HG02943 (cell line): ENCODE data around the gene RAP1GAP.

Experiments used
- ATAC-seq: cut with Tn5 transposase; IDR thresholded peaks from one replicate; pipeline ENCODE4 v1.9.1; 2021; ENCODE audit warnings: mild to moderate bottlenecking, low read depth, moderate library complexity; ENCODE audit not compliant: unreplicated experiment

Gene RAP1GAP

GRCh38 chr1:21596628-21597027 is 72.5 kb downstream of the RAP1GAP start:
- no peak for ATAC-seq

GRCh38 chr1:21596174-21596573 is 73.0 kb downstream of the RAP1GAP start:
- no peak for ATAC-seq

GRCh38 chr1:21594935-21595897 is 73.9 kb downstream of the RAP1GAP start:
- ATAC-seq, result no peak

GRCh38 chr1:21594501-21594900 is 74.7 kb downstream of the RAP1GAP start:
- ATAC-seq, result no peak

- no peak for ATAC-seq
Measured at GRCh38 chr1:21593231-21593630, 75.9 kb downstream of the RAP1GAP start.

GRCh38 chr1:21592086-21592865 is 76.9 kb downstream of the RAP1GAP start:
- no peak for ATAC-seq

- ATAC-seq, result no peak
Measured at GRCh38 chr1:21590934-21591333, 78.2 kb downstream of the RAP1GAP start.

- ATAC-seq, result no peak
Measured at GRCh38 chr1:21590126-21590880, 78.9 kb downstream of the RAP1GAP start.

GRCh38 chr1:21589618-21590017 is 79.5 kb downstream of the RAP1GAP start:
- ATAC-seq, result no peak

- no peak for ATAC-seq
Measured at GRCh38 chr1:21587602-21587953, 81.6 kb downstream of the RAP1GAP start.

- no peak for ATAC-seq
Measured at GRCh38 chr1:21586846-21587601, 82.1 kb downstream of the RAP1GAP start.

GRCh38 chr1:21586222-21586621 is 82.9 kb downstream of the RAP1GAP start:
- ATAC-seq, result no peak

GRCh38 chr1:21585037-21585436 is 84.1 kb downstream of the RAP1GAP start:
- ATAC-seq, result no peak

- no peak for ATAC-seq
Measured at GRCh38 chr1:21584096-21584495, 85.1 kb downstream of the RAP1GAP start.

- ATAC-seq, result no peak
Measured at GRCh38 chr1:21579791-21580190, 89.4 kb downstream of the RAP1GAP start.

GRCh38 chr1:21577933-21578332 is 91.2 kb downstream of the RAP1GAP start:
- ATAC-seq, result no peak

GRCh38 chr1:21577324-21577723 is 91.8 kb downstream of the RAP1GAP start:
- no peak for ATAC-seq

- ATAC-seq, result no peak
Measured at GRCh38 chr1:21576798-21577187, 92.4 kb downstream of the RAP1GAP start.

GRCh38 chr1:21576031-21576797 is 92.9 kb downstream of the RAP1GAP start:
- no peak for ATAC-seq
